ENCODE measurements around the gene GBP7. TPM values are rescaled to one million over a fixed set of nuclear protein-coding genes. Genes with fewer than 3 reads are reported as not detected.

GBP7 gene
- total RNA-seq, 4 donors from 2014 or later, result not detected

- no peak overlapping the region for H3K4me3 ChIP-seq
- H3K27me3 ChIP-seq, result no peaks in the 10 kb centered on the region
- intact Hi-C loops (cut with DNase I; ENCODE audit: low total_unique reads) (no loop called here), in situ Hi-C loops (cut with MboI; ENCODE audit: low pct_ligation_motif_present in 1 of 4, low pct_unique_long_range_greater_than_20kb in 1 of 4, low sequenced_read_pairs in 3 of 4) (loop anchor here in 1 of 4 donors (25.0 kb wide), 1 partner anchor 275 kb away; the partner anchor contains the start of gene GBP6)
- H3K36me3 ChIP-seq, result no peaks in the 10 kb centered on the region
- H3K4me1 ChIP-seq, result no peaks in the 10 kb centered on the region
- 75 to 100% methylated on average over 3 to 8 of the region's 8 CpGs for WGBS, 2 donors (ENCODE audit: low coverage in 1 of 2)
- H3K9me3 ChIP-seq, result no peaks in the 10 kb centered on the region
- no peak overlapping the region for H3K27ac ChIP-seq
- TF ChIP-seq CTCF (IDR thresholded peaks at IDR 0.05) (no peak), POLR2AphosphoS5 (IDR thresholded peaks at IDR 0.05) (no peak), POLR2A (IDR thresholded peaks at IDR 0.05) (no peak), EP300 (IDR thresholded peaks at IDR 0.05; ENCODE audit: low read depth) (no peak)
- DNase-seq, result no peak
These were observed 88.6 kb downstream of the GBP7 start for GRCh38 chr1:89087241-89087640.

- peak; percentile 20 for DNase-seq
- Histone ChIP-seq H3K36me3 (no peaks in the 10 kb centered on the region), H3K27me3 (no peaks in the 10 kb centered on the region), H3K9me3 (no peaks in the 10 kb centered on the region), H3K4me1 (no peaks in the 10 kb centered on the region), H3K27ac (no peak overlapping the region), H3K4me3 (no peak overlapping the region)
- intact Hi-C loops (cut with DNase I; ENCODE audit: low total_unique reads) (no loop called here), in situ Hi-C loops (cut with MboI; ENCODE audit: low pct_ligation_motif_present in 1 of 4, low pct_unique_long_range_greater_than_20kb in 1 of 4, low sequenced_read_pairs in 3 of 4) (loop anchor here in 1 of 4 donors (25.0 kb wide), 1 partner anchor 277 kb away; the partner anchor contains the start of gene GBP6)
- TF ChIP-seq POLR2A (IDR thresholded peaks at IDR 0.05) (no peak), CTCF (IDR thresholded peaks at IDR 0.05) (peak in 3 of 5 experiments; percentile 51 to 58 (median 52))
These were observed 90.0 kb downstream of the GBP7 start for GRCh38 chr1:89085781-89086180.

Other genes starting within 250 kb of the GBP7 start
- 10 to 100 TPM in 3 of 4 donors, 1 to 10 TPM in 1; 7.8 to 23.3 (median 20.5) TPM for gene KYAT3, start 183.4 kb downstream of the GBP7 start, total RNA-seq
- 10 to 100 TPM in 2 of 4 donors, 1 to 10 TPM in 2; 7.2 to 14.9 (median 10.0) TPM for gene RBMXL1, start 183.4 kb downstream of the GBP7 start, total RNA-seq
- 100 to 1,000 TPM in 1 of 4 donors, 10 to 100 TPM in 2, 1 to 10 TPM in 1; 5.4 to 102 (median 55.2) TPM for gene GBP3, start 153.1 kb downstream of the GBP7 start, total RNA-seq
- gene GBP1, start 110.8 kb downstream of the GBP7 start, total RNA-seq, result 10 to 100 TPM in 3 of 4 donors, 1 to 10 TPM in 1; 3.0 to 50.2 (median 23.2) TPM
- 10 to 100 TPM; 13.7 to 77.5 (median 56.1) TPM for gene GBP2, start 49.9 kb downstream of the GBP7 start, total RNA-seq
- gene GBP4, start 22.9 kb upstream of the GBP7 start, total RNA-seq, result 1 to 10 TPM in 2 of 4 donors, under 1 TPM in 1, not detected in 1; 1.00 to 3.8 (median 2.5) TPM
- 1 to 10 TPM in 2 of 4 donors, not detected in 2; 1.5 to 7.3 TPM for gene GBP5, start 96.9 kb upstream of the GBP7 start, total RNA-seq
- gene GBP6, start 188.1 kb upstream of the GBP7 start, total RNA-seq, result not detected

Data from transverse colon (tissue), 4 donors.